Measurements from ENCODE around the gene CRYGS. TPM values are rescaled to one million over a fixed set of nuclear protein-coding genes. Genes with fewer than 3 reads are reported as not detected.
A peak's percentile ranks its signal among the peaks of the same experiment; 100 is the strongest.

CRYGS gene
- total and polyA plus RNA-seq, 11 donors = 0.18 to 2.7 (median 0.76) TPM; not detected in 1

GRCh38 chr3:186497608-186498007, 46.6 kb downstream of the CRYGS start:
- 85 to 94% (median 89%) methylated on average over 2 to 4 of the region's 4 CpGs for WGBS, 4 donors
- no peaks in the 10 kb centered on the region for H3K27me3 ChIP-seq
- ATAC-seq (peak in 1 of 4 donors; percentile 36), DNase-seq (no peak)
- TF ChIP-seq CTCF (IDR thresholded peaks at IDR 0.05) (no peak), POLR2A (IDR thresholded peaks at IDR 0.05) (no peak)
- H3K27ac ChIP-seq = no peak overlapping the region
- H3K9me3 ChIP-seq = peaks cover 0 to 4% (median 0%) of the 10 kb centered on the region in 12 donors
- H3K4me3 ChIP-seq = no peak overlapping the region
- intact Hi-C loops (cut with DNase I) = no loop called here
- H3K36me3 ChIP-seq = no peaks in the 10 kb centered on the region
- peaks cover 0 to 14% (median 2%) of the 10 kb centered on the region in 12 donors for H3K4me1 ChIP-seq

GRCh38 chr3:186496635-186497034, 47.5 kb downstream of the CRYGS start:
- H3K36me3 ChIP-seq = no peaks in the 10 kb centered on the region
- peaks cover 0 to 8% (median 0%) of the 10 kb centered on the region in 12 donors for H3K4me1 ChIP-seq
- no peak overlapping the region for H3K27ac ChIP-seq
- DNase-seq (no peak), ATAC-seq (no peak)
- H3K27me3 ChIP-seq = no peaks in the 10 kb centered on the region
- no peak overlapping the region for H3K4me3 ChIP-seq
- peaks cover 0 to 4% (median 0%) of the 10 kb centered on the region in 12 donors for H3K9me3 ChIP-seq
- intact Hi-C loops (cut with DNase I) = no loop called here
- no peak for TF ChIP-seq CTCF (IDR thresholded peaks at IDR 0.05)
- no peak for TF ChIP-seq POLR2A (IDR thresholded peaks at IDR 0.05)

GRCh38 chr3:186496016-186496415, 48.2 kb downstream of the CRYGS start:
- peaks cover 0 to 4% (median 0%) of the 10 kb centered on the region in 12 donors for H3K9me3 ChIP-seq
- TF ChIP-seq POLR2A (IDR thresholded peaks at IDR 0.05) (no peak), CTCF (IDR thresholded peaks at IDR 0.05) (no peak)
- WGBS, 4 donors = 91 to 95% (median 92%) methylated on average over 3 of the region's 3 CpGs
- H3K27ac ChIP-seq = no peak overlapping the region
- no peak for ATAC-seq
- H3K4me1 ChIP-seq = peaks cover 0 to 8% (median 0%) of the 10 kb centered on the region in 12 donors
- H3K36me3 ChIP-seq = no peaks in the 10 kb centered on the region
- no peaks in the 10 kb centered on the region for H3K27me3 ChIP-seq
- intact Hi-C loops (cut with DNase I) = no loop called here
- no peak for DNase-seq
- no peak overlapping the region for H3K4me3 ChIP-seq

- no peak for DNase-seq
- peak overlapping the region in 5 of 12 donors; percentile 5 to 75 (median 45) for H3K27ac ChIP-seq
- H3K27me3 ChIP-seq = no peaks in the 10 kb centered on the region
- peaks cover 0 to 4% (median 0%) of the 10 kb centered on the region in 12 donors for H3K9me3 ChIP-seq
- intact Hi-C loops (cut with DNase I) = loop anchor here in 1 of 10 donors (5.0 kb wide), 1 partner anchor 236 kb away; no protein-coding TSS in a partner anchor
- 62 to 77% (median 69%) methylated on average over 21 of the region's 21 CpGs for WGBS, 4 donors
- peaks cover 0 to 8% (median 0%) of the 10 kb centered on the region in 12 donors for H3K4me1 ChIP-seq
- no peaks in the 10 kb centered on the region for H3K36me3 ChIP-seq
- no peak overlapping the region for H3K4me3 ChIP-seq
- peak in 1 of 4 donors; percentile 31 for ATAC-seq
- TF ChIP-seq POLR2A (IDR thresholded peaks at IDR 0.05) (no peak), CTCF (IDR thresholded peaks at IDR 0.05) (no peak)
Measured at GRCh38 chr3:186493525-186494255, 50.5 kb downstream of the CRYGS start.

All from heart left ventricle (tissue), 16 donors.